Activated CD4-positive, CD25-positive, alpha-beta regulatory T cell (primary cell): ENCODE results near the gene ZNF800.

Experiments
- DNase-seq, 4 experiments: peaks; one replicate each; lab custom pipeline; 2025; lab: John Stamatoyannopoulos, UW

Gene ZNF800

DNA sequence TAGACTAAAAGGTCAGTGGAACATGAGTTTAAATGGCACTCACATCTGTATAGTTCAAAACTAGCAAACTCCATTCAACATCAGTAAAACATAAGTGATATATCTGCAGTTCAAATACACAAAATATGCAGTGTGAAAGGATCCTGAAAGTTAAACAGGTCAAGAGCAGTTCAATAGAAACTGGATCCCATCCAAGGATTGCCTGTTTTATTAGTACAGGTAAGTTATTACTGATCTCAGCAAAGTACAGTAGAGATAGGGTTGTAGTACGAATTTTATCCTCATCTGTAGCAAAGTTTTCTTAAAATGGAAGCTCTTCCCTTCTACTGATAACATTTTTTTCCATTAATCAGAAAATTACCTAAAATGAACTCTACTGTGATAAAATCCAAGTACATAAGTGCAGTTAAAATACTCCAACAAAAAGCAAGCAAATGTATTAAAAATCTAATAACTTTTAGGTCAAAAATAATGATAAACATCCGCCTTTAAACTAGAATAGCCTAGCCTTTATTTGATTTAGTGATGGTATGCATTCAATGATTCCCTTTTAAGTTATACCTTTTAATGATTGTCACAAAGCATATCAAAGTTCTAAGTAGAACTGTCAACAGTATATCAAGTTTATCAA is 2.2 kb downstream of the ZNF800 start:
- no peak for DNase-seq

- no peak for DNase-seq
Observed at GRCh38 chr7:127389321-127389720, 3.2 kb downstream of the ZNF800 start.

DNA sequence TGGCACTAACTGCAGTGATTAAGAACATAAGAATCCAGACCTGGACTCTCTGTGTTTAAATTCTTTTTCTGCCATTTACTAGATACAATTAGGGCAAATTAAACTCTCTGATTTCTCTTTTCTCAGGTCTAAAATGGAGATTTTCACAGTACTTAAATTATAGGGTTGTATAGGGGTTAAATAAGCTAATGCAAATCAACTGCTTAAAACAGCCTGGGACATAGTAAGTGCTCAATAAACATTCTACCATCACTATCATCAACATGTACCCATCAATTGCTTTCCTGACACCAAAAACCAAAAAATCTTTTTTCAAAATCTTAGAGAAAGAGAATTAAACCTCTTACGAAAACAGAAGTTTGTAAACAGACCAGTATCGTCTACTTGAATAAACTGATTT is 4.5 kb downstream of the ZNF800 start:
- no peak for DNase-seq

DNA sequence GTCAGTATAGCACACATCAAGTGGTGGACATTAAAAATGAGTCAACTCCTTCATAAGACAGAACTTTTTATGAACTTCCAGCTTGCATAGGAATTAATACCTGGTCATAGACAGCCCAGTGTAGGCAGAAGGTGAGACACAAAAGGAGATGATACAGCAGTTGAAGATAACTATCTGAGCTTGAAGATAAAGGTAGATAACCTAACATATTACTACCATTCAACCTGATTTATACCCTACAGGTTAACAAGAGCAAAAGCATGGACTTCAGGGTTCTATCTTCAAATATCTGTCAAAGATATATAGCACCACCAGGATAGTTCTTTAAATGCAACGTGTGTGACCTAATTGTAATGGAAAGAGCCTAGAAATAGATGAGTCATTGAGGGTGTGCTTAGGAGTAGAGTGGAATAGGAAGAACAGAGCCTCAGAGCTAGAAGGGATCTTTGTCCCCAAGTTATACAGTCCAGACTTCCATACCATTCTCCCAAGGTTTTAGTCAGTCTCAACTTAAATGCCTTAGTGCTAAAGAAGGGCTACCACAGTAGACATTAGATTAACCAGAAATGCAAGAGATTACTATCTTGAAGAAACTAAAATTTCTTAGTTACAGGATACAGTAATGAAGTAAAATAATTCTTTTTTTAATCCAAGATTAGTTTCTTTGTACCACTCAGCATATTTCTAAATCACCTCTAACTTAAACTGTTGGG is 9.2 kb downstream of the ZNF800 start:
- DNase-seq, result no peak

DNA sequence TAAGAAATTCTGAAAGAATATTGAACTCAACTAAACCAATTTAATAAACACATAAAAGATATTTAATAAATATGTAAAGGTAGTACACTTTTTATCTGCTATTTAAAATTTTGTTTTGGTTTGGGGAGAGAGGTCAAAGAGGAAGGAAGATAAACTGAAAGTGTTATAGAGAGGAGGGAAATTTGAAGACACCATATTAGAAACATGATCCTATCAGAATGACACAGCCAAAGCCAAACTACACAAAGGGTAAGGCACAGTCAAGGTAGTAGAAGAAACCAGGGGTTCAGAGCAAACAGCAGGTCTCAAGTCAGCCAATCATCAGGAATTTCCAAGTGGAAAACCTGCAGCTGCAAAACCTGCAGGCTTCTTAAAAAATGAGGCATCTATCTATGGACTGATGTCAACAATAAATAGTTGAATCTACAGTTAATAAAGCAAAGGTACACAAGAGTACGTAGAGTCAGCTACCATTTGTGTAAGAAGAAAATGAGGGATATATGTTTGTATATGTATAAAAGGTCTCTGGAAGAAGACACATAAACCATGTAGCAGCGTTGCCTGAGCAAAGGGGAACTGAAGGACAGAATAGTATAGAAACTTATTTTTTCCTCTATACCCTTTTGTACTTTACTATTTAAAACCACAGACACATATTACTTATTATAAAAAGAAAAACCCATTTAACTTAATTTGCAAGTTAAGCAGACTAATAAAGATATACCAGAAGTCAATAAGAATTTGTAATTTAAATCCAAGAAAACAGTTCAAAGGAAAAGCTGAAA is 10.0 kb downstream of the ZNF800 start:
- DNase-seq, result no peak

DNA sequence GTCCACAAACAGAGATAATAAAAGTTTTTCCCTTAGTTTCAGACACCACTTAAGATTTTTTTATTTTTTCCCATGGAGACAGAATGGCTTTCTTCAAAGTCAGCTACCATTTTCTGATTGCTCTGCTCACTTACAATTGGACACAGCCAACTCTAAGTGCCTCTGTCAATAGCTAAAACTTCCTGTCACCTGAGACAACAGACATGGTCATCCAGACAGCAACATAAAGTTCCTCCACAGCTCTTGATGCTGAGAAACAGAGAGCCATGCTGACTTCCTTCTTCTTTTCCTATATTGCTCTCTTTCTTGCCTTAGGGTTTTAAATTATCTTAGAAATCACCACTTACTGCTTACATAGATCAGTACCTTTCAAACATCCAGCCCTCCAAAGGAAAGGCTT is 12.0 kb downstream of the ZNF800 start:
- no peak for DNase-seq

DNA sequence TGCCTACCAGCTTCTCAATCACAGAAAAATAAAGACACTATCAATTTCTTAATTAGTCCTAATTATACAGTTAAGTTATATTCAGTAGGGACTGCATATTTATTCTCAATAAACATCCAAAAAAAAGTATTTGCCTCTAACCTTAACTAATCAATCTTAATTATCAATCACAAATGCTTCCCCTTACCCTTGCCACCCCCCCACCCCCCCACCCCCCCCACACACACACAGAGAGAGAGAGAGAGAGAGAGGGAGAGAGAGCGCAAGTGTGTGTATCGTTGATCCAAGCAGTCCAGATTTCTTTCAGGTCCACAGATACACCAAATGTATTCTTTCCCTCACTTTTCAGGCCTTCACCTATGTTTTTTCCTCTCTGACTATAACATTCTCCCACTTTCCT is 12.9 kb downstream of the ZNF800 start:
- DNase-seq, result no peak

- no peak for DNase-seq
Observed at GRCh38 chr7:127378537-127378936, 14.0 kb downstream of the ZNF800 start.

DNA sequence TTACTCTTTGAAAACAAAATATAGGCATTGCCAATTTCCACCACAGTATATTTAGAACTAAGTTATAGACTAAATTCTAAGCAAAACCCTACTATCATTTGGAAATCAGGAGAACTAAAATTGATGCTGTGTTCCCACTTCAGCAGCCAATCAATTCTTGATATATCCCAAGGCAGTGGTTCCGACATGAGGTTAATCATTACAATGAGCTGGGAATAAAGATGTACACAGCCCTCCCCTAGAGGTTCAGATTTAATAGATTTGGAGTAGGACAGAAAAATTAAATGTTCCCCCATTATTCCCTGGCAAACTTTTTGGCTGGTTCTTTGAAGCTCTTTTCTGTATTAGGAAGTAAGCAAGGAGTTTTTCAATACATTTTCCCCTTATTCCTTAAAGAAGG is 15.1 kb downstream of the ZNF800 start:
- no peak for DNase-seq

DNA sequence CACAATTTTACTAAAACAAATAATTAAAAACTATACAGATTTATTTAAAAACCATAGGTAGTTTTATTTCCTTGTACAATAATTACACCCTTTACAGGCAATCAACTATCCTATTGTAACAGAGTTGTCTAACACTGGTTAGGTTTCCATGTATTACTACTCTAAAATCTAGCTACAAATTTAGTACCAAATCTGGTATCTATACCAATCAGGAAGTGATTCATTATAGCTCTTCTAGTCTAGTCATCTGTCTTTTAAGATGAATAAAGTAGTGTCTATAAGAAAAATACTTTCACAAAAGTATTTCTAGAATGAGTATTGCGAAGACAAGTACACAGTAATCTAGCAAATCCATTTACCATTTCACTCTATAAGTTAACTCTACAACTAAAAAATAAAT is 16.9 kb downstream of the ZNF800 start:
- DNase-seq, result no peak

- no peak for DNase-seq
Observed at GRCh38 chr7:127367679-127368078, 24.8 kb downstream of the ZNF800 start.

- DNase-seq, result no peak
Observed at GRCh38 chr7:127366680-127367079, 25.8 kb downstream of the ZNF800 start.

DNA sequence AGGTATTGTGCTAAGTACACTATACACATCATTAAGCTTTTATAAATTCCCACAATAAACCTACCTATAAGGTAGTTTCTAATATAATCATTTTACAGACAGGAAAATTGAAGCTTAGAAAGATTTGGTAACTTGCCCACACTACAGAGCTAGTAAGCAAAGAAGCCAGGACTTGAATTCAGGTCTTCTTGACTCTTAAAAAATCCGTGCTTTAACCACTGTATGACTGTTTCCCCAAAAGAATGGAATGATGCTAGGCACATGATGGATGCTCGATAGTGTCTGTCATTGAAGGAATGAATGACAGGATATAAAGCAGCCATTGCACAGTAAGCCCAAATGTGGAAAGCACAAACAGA is 26.6 kb downstream of the ZNF800 start:
- DNase-seq, result no peak

DNA sequence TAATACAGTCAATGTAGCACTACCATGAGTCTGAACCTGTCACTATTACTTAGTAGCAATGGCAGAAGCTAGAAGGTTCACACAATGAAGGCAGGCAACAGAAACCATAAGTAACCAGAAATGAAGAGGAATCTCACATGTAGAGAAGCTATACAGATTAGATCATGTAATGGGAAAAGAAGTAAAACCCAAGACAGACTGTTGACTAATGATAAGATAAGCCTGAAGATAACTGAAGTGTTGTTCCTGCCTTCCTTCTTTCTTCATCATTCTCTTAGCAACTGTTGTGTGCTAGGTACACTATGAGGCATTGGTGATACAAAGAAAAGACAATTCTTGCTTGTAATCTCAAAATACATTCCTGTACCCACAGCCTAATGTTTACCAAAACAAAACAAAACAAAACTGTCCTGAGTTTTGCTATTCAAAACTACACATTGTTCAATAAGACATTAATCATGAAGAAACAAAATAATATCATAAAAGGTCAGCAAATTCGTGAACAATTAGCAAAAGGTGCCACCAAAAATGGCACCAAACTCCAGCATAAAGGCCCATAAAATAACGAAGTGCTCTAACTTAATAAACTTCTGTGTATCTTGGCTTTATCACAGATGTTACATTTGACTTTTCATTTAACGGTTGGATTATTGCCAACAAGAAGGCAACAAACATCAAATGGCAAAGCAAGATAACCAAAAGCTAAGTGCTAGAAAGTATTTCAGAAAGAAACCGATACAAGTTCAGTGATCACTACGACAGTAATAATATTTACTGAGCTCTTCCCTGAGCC is 27.1 kb downstream of the ZNF800 start:
- no peak for DNase-seq

DNA sequence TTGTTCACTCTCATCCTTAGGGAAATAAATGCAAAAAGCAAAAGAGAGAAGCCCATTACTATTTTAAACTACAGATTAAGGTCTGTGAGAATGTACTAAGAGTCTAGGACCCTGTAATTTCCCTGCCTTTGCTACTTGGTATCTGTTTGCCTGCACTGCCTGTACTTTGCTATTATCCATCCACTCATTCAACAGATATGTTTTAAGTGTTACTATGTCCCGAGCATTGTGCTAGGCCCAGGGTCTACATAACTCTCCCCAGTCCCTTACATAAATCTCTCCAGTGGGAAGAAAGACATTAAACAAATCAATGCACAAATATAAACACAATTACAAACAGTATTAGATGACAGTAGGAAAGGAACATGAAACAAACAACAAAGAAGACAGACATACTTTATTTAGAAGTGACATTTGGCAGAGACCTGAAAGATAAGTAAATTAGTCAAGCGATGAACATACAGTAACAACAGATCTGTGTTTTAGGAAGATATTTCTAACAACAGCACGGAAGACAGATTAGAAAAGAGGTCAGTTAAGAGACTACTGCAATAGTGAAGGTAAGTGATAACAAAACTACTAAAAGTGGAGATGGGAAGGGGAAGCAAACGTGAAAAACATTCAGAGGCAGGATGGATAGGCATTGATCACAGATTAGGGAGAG is 30.0 kb downstream of the ZNF800 start:
- no peak for DNase-seq

- no peak for DNase-seq
Observed at GRCh38 chr7:127361736-127362135, 30.8 kb downstream of the ZNF800 start.

DNA sequence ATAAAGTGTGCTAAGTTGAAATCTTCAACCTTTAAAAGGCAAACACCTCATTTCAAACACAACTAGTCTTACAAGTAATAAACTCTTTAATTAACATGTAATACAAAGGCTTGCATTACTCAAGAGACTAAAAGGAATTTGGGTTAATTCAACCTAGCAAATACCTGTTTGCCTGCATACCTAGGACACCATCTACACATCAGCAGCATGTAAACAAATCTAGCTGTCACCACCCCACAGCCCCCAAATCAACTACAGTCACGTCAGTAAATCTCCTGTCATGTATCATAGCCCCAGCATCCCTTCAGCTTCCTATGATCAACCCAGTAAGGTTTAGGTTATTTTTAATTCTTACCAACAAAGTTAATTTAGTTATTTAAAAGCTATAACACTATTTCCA is 33.5 kb downstream of the ZNF800 start:
- DNase-seq, result no peak

- DNase-seq, result no peak
Observed at GRCh38 chr7:127353897-127354296, 38.6 kb downstream of the ZNF800 start.

- DNase-seq, result no peak
Observed at GRCh38 chr7:127350586-127350985, 41.9 kb downstream of the ZNF800 start.

GRCh38 chr7:127349881-127350280 is 42.6 kb downstream of the ZNF800 start:
- no peak for DNase-seq

- no peak for DNase-seq
Observed at GRCh38 chr7:127348247-127348631, 44.3 kb downstream of the ZNF800 start.
